ENCODE data around the gene COL9A3.
A peak's percentile ranks its signal among the peaks of the same experiment; 100 is the strongest.

Gene COL9A3

DNA sequence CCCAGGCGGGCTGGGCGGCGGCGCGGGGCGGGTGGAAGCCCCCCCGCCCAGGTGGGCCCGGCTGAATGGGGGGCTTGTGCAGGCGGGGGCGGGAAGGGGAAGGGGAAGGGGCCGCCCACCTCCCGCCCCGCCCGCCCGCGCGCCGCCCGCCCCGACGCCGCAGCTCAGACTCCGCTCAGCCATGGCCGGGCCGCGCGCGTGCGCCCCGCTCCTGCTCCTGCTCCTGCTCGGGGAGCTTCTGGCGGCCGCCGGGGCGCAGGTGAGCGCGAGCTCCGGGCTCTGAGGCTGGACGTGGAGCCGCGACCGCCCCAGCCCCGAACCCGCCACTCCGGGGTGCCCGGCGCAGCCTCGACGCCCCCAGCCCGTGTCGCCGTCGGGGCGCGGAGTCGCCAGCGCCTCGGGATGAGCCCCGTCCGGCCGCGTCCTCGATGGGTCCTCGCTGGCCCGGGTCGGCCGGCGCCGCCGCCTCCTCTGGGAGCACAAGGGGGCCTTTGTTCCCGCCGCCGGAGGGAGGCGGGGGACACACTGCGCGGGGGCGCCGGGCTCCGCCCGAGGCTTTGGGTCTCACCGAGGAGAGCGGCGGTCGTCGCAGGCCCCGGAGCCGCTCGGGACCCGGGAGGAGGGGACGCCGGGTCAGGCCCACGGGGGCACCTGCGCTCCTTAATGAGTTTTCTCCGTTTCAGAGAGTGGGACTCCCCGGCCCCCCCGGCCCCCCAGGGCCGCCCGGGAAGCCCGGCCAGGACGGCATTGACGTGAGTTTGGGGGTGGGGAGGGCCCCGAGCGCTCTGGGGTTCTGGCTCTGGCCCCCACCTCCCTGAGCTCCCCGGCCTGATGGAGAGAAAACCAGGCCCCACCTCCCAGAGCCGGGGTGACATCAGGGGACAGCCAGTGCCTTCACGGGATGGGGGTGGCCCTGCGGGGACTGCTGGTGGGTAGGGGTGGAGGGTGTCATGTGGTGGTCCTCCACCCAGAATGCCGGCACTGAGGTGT lies at the start of gene COL9A3:
Gene COL9A3 (plus strand): TSS at position 167 of the 990 bp plus-strand sequence. CDS start 15 bp downstream, at position 182.
- no peak for DNase-seq

DNA sequence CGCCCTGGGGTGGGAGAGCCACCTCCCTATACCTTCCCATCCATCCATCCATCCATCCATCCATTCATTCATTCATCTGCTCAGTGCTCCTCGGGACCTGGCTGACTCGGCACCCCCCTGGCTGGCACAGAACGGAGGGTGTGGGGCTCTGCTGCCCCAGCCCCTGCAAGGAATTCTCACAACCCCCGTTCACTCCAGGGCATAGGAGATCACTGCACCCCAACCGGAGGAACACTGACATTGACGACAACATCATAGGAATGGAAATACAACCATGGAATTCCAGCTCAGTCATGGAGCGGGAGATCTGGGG lies 48.7 kb upstream of the COL9A3 start:
- DNase-seq, result no peak

DNA sequence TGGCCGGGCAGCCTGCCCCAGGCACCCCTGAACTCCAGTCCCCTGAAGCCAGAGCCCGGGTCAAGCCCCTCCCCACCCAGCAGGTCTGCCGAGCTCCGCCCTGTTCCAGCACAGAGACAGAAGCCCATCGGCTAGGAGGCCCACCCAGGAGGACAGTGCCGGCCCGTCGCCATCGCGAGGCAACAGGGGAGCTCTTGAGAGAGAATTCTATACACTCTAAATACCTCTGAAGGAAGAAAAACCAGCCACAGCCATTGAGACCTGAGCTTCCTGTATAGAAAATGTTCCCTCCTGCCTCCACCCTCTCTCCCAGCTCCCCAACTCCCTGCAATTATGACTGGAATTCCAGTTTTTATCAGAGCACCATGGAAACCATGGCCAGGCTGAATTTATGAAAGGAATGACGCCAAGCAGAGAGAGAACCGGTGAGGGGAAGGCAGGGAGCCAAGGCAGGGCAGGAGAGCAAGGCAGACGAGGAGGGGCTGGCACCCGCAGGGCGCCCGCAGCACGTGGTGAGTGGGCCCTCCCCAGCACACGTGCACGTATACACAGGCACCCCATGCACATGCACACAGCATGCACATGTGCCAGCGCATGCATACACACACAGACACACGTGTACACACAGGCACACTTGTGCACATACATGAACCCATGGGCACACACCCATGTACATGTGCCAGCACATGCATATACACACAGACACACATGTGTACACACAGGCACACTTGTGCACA lies 48.1 kb upstream of the COL9A3 start:
- no peak for DNase-seq

DNA sequence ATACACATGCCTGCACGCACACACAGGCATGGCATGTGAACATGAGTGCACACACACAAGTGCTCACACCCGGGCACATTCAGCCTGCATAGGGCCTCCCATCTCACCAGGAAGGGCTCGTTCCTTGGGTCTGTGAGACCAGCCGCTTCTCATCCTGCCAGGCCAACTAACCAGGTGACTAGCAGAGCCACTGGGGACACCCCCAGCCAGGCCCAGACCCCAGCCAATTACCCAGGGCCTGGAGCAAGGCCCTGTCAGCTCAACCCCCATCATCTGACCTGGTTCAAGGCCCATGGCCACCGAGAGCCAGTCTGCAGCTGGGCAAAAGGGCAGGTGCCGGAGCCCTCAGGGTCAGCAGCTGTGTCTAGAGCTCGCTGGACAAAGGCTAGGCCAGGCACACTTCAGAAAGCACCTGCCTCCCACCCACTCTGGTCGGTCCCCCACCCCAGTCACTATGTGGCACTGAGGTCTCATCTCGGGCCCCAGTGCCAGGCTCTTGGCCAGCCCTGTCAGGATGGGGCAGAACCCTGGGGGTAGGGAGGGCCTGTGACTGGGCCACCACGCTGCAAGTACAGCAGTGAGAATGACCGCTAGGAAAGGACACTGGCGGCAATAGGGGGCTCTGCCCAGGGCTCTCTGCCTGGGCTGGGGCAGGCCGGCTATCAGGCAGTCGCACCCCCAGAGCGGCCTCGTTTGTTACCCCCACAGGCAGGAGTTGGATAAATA lies 47.3 kb upstream of the COL9A3 start:
- no peak for DNase-seq

DNA sequence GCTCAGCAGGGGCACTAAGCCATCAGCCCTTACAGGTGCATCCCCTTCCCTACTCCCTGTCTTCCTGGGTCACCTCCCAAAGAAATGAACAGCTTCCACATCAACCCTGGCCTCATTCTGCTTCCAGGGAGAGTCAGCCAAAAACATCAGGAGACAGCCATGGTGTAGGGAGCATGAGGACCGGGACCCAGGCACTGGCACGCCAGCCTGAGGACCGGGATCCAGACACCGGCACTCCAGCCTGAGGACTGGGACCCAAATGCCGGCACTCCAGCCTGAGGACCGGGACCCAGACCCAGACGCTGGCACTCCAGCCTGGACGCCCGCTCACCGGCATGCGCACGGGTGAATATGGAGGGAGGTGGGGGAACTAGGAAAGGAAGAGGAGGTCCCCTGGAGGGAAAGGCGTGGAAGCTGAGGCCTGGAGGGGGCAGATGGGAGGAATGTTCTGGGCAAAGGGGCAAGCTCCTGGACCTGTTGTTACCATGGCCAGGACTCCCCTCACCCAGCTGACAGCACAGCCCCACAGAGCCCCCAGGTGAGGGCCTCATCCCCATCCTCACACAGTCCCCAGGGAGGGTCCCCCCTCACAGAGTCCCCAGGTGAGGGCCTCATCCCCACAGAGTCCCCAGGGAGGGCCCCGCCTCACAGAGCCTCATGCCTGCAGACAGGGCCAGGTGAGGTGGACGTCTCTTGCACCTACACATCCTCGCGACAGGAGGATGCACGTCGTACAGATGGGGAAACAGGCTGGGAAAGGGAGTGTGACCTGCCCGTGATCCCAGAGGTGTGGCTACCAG lies 46.5 kb upstream of the COL9A3 start:
- DNase-seq, result no peak

DNA sequence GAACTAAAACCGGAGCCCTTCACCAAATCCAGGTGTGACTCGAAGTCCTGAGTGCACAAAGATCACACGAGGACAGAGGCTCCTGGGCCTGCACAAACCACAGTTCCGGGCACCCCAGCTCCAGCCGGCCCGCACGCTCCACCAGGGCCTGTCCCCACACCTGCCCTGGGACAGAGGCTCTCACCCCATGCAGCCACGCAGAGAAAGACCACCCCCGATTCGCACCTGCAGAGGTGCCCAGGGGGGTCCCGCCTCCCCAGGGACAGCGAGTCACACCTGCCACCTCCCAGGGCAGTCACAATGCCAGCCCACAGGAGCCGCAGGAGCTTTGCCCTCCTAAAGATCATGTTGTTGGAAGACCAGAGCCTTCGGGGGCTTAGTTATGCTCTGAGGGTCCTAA lies 45.9 kb upstream of the COL9A3 start:
- DNase-seq, result no peak

DNA sequence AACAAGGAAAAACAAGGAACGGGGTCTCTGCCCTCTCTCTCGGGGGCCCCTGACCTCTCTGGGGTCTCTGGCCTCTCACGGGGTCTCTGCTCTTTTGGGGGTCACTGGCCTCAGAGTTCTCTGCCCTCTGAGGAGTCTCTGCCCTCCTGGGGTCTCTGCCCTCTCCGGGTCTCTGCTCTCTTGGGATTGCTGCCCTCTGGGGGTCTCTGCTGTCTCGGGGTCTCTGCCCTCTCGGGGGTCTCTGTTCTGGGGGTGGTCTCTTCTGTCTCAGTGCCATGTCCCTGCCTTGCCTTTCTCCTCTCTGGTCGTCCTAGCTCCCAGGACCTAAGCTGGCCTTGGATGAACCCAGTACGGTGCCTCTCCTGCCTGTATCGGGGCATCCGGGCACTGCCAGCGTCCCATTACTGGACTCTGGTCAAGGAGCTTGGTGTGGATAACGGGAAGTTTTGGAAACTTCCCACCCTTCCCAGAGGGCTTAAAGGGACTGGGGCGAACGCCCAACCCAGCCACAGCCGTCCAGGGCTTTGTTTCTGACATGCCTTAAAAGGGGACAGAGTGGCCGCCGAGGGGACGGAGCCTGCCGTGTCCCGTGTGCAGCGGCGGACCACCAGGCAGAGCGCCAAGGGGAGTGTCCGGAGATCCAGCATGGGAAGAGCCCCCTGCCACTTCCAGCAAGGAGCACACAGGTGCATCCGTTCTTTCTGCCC lies 45.3 kb upstream of the COL9A3 start:
- no peak for DNase-seq

DNA sequence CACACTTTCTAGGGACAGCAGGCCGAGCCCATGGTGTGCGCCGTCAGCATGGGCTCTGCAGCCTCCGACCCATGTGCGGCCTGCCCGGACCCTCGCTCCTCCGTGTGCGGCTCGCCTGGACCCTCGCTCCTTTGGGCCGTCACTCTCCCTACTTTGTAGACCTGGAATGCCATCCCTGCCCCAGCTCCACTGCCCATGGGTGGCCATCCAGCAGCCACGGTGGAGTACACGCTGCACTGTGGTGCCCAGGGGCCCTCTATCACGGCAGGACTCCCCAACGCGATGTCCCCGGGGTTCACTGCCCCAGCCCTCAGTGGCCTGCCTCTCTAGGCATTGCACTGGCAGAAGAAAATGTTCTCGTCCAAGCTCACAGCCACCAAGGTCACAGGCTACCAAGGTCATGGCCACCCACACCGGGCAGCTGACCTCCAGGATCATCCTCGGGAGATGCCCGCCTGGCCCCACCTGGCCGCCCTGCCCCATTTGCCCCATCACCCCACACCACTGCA lies 44.7 kb upstream of the COL9A3 start:
- DNase-seq, result no peak

DNA sequence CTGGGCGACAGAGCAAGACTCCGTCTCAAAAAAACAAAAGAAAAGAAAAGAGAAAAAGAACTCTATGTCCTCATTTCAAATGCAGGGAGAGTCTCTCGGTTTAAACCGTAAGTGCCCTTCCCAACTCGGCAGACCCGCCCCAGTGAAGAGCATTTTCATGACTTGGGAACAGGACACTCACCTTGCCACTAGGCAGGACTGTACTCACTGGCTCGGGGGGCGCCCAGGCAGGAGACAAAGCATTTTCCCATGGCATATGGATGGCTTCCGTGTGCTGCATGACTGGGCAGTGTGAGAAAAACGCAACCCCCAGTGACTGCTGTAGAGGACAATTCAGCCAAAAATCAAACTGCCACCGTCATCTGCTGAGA lies 44.2 kb upstream of the COL9A3 start:
- DNase-seq, result no peak

DNA sequence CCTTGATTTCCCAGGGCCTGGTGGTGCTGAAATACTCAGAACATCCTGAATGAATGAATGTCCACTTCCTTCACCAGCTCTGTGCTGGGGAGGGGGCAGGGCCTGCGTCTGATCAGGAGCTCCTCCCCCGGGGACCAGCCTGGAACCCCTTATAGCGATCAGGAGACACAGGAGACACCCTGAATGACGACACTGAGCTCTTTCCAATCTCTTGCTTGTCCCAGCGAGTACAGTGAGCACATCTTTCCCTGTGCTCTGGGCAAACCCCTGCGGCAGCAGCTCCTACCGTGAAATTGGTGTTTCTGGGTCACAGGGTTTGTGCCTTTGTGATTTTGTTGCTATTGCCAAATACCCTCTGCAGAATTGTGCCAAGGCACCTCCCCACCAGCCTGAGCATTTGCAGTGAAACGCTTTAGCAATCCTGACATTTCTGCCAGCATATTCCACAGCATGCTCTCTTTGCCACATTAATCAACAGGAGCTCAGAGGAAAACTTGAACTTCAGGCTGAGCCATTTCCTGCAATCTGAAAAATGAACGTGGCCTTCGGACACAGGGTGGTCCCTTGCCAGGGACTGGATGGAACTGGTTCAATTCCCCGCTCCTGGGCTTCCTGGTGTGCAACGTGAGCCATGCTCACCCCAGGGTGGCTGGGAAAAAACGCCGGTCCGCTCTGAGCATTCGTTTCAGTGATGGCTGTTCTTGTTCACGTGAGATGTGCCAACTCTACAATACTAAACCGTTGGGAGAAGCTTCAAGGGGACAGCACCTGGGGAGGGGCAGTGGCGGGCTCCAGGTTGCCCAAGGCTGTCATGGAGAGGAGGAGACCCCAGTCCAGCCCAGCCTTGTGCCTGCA lies 43.6 kb upstream of the COL9A3 start:
- no peak for DNase-seq

DNA sequence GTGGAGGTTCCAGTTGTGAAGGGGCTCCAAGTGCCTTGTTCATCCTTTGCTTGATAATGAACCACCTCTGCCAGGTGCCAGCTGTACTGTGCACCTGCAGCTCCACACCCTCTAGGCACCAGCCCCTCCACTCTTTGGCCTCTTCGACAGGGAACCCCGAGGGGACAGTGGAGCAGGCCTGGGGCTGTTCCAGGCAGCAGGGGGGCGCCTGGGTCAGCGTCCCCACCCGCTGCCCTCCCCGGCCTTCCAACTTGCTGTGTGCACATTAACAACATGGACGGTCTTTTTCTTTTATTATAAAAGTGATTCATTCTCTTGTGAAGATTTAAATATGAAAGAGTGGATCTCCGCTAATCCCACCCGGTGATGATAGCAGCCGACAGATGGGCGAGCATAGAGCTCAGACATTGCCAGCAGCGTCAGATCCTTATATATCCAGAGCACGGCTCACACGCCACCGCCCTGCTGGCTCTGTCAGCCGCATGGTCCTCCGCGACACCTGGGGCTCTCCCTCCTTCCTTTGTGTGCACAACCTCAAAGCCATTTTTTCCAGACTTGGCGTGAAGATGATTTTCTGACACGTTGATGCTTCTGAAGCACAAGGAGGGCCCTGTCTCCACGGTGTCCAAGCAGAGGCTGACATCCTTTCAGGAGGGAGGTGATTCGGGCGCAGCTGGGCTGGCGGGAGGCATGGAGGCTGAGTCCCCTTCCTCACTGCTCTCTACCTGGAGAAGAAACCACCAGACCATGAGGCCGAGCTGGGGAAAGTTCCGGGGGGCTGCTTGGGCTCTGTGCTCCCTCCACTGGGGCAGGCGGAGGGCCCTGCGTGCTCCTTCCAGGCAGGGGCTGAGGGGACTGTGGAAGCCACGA lies 42.8 kb upstream of the COL9A3 start:
- no peak for DNase-seq

DNA sequence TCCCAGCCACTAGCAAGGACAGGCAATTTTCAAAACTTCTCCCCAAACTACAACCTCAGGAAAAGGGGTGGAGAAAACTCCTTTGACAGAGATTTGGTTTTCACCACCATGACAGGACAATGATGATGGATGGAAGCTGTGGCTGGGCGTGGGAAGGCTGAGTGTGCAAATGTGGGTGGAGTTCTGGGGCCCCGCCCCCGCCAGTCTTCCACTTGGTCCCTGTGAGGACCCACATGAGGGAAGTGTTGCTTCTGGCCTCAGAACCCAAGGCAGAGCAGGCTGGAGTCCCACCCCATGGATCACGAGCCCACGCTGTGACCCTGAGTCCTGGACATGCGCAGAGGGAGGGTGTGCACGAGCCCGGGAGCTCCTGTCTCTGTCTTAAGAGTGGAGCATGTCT lies 42.1 kb upstream of the COL9A3 start:
- DNase-seq, result no peak

DNA sequence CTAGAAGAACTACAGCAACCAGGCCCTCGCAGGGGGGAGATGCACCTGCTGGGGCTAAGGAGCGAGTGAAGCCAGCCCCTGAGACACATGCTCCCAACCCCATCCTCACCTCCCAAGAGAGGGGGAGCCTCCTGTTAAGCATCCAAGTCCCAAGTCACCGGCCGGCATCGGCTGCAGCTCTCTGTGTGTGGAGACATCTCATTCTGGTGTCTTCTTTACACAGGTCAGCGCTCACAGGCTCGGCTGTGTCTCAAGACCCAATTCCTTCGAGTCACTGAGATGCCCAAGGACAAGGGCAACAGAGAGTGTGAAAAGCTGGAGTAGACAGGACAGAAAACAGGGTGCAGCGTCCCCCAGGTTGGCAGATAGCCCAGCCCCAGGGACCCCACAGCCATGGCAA lies 41.6 kb upstream of the COL9A3 start:
- DNase-seq, result no peak

DNA sequence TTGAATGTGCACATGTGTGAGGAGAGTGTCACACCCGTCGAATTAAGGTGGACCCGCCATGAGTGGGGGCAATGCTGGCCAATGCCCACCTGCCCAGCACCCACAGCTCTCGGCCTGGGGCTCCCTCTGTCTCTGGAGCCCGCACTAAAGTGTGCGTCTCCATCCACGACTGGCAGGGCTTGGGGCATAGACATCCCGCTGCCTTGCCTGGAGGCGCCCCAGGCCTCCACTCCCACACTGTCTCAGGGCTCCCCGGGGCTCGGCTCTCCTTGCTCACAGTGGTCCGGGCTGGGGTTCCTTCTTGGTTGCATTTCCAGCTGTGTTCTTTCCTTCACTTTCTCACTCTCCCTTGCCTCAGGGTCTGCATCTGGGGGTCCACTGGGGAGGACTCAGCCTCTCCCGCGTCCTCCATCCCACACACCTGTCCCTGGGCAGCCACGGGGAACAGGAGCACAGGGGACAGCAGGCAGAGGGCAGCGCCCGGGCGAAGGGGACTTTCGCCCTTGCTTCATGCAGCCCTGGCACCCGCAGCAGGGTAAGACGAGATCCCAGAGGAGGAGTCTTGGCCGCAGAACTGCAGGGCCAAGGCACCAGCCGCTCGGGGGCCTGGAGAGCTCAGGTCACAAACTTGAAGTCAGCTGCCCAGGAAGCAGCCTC lies 40.7 kb upstream of the COL9A3 start:
- no peak for DNase-seq

DNA sequence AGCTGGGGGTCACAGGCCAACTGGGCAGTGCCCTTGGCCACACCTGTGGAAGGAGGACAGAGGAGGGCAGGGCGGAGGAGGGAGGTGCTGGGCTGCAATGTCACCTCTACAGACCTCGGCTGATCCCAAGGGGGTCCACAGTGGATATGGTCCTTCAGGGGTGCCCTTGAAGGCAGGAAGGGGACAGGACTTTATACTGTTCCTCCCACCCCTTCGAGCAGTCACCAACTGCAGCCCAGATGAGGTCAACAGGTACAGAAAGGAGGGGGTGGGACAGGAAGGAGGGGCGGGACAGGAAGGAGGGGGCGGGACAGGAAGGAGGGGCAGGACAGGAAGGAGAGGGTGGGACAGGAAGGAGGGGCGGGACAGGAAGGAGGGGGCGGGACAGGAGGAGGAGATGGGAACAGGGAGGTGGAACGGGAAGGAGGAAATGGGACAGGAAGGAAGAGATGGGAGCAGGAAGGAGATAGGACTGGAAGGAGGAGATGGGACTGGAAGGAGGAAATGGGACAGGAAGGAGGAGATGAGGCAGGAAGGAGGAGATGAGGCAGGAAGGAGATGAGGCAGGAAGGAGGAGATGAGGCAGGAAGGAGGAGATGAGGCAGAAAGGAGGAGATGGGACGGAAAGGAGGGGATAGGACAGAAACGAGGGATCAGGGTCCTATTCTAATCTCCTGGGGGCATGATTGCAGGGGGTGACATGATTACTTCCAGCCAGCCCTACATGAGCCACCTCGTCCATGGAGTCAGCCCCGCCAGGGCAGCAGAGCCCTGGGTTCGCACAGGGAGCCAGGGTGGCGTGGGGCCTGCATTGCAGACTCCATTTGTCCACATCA lies 39.9 kb upstream of the COL9A3 start:
- peak; percentile 76 for DNase-seq

DNA sequence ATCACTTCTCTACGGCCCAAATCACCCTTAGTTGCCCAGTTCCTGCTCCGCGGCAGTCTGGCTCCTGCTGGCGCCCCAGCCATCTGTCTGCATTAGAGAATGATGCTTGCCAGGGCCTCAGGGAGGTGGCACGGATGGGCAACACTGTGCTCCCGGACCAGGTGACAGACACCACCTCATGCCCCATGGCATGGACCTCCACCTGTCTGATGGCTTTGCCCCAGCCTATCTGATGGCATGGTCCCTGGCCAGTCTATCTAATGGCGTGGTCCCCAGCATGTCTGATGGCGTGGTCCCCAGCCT lies 39.4 kb upstream of the COL9A3 start:
- DNase-seq, result no peak

DNA sequence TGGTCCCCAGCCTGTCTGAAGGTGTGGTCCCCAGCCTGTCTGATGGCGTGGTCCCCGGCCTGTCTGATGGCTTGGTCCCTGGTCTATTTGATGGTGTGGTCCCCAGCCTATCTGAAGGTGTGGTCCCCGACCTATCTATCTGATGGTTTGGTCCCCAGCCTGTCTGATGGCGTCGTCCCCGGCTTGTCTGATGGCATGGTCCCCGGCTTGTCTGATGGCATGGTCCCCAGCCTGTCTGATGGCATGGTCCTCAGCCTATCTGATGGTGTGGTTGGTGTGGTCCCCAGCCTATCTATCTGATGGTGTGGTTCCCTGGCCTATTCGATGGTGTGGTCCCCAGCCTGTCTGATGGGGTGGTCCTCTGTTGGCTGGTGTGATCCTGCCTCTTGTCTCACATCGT lies 38.8 kb upstream of the COL9A3 start:
- no peak for DNase-seq

DNA sequence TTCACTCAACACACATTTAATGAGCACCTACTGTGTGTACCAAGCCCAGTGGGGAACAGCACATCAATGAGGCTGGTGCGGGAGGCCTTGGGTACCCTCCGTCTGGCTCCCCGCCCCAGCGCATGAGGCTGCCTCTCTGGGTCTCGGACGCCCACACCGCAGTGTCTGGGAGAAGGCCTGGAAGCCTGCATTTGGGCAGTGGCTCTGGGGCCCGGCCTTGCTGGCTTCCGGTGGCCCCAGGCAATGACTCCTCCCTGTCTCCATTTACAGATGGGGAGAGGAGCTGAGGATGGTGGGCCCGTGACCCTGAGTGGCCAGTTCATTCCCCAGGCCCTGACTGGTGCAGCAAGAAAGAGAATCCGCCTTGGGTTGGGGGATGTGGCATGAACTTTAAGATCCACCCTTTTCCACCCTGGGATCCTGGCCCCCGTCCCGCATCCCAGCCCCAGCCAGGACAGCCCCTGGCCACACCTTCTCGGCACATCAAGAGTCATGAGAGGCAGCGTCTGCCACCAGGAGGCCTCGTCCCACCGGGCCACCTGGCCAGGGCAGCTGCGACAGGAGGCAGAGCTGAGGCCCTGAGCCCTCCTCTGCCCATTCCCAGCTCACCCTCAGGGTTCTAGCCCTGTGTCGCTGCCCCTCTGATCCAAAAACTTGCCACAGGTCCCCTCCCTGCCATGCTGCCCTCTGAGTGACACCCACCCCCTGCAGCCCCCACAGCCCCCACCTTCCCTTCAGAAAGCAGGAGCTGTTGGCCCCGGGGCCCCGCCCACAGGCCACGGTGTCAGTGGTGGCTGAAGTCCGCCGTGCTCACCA lies 38.0 kb upstream of the COL9A3 start:
- DNase-seq, result no peak
